Vagina (tissue), 2 donors: ENCODE results near the gene MAP1LC3B2.
"Not testable (repeated sequence)": the region's sequence is repeated elsewhere in the genome, so short reads cannot be mapped to it uniquely, and the experiment has no call there.

ENCODE experiments used
- POLR2A ChIP-seq, 2 donors: fragments of 450-650 bp; IDR thresholded peaks; one replicate each; pipeline ENCODE4 v1.6.1; 2017; ENCODE audit warnings: antibody characterized with exemption in 2 of 2, mild to moderate bottlenecking in 2 of 2, moderate library complexity in 2 of 2
- POLR2AphosphoS5 ChIP-seq, 2 donors: sonication (generic); formaldehyde crosslinking; IDR thresholded peaks; one replicate each; pipeline ENCODE4 v1.9.0; 2017; ENCODE audit warnings: antibody characterized with exemption in 2 of 2, mild to moderate bottlenecking in 2 of 2, low read depth in 1 of 2; ENCODE audit not compliant: insufficient read depth in 1 of 2
- TF ChIP-seq, protein P1 (sequence below), 3 experiments: fragments of 450-650 bp in 2 of 3; fragments of 200-600 bp in 1 of 3; sonication (generic) in 1 of 3; IDR thresholded peaks; one replicate each; pipeline ENCODE4 v1.5.1; 2017 to 2019; ENCODE audit warnings: antibody characterized with exemption in 3 of 3, mild to moderate bottlenecking in 2 of 3, moderate library complexity in 2 of 3

DNA sequence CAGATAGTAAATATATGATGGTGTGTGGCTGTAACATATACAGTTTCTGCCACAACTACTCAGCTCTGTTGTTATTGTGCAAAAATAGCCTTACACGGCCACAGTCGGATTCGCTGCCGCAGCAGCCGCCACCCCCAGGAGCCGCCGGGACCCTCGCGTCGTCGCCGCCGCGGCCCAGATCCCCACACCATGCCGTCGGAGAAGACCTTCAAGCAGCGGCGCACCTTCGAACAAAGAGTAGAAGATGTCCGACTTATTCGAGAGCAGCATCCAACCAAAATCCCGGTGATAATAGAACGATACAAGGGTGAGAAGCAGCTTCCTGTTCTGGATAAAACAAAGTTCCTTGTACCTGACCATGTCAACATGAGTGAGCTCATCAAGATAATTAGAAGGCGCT lies 16.6 kb downstream of the MAP1LC3B2 start:
- not testable (repeated sequence) for TF ChIP-seq POLR2A (IDR thresholded peaks at IDR 0.05); POLR2AphosphoS5 (IDR thresholded peaks at IDR 0.05; ENCODE audit: insufficient read depth in 1 of 2, low read depth in 1 of 2)
- TF ChIP-seq, protein P1, sequence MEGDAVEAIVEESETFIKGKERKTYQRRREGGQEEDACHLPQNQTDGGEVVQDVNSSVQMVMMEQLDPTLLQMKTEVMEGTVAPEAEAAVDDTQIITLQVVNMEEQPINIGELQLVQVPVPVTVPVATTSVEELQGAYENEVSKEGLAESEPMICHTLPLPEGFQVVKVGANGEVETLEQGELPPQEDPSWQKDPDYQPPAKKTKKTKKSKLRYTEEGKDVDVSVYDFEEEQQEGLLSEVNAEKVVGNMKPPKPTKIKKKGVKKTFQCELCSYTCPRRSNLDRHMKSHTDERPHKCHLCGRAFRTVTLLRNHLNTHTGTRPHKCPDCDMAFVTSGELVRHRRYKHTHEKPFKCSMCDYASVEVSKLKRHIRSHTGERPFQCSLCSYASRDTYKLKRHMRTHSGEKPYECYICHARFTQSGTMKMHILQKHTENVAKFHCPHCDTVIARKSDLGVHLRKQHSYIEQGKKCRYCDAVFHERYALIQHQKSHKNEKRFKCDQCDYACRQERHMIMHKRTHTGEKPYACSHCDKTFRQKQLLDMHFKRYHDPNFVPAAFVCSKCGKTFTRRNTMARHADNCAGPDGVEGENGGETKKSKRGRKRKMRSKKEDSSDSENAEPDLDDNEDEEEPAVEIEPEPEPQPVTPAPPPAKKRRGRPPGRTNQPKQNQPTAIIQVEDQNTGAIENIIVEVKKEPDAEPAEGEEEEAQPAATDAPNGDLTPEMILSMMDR (IDR thresholded peaks at IDR 0.05): not testable (repeated sequence)
